HS-5 (cell line): ENCODE data around the gene PNKP.

Source experiments
- DNase-seq: peaks from one replicate; pipeline ENCODE4 v3.0.0-alpha.2; 2012; ENCODE audit warnings: low read depth

Gene PNKP

DNA sequence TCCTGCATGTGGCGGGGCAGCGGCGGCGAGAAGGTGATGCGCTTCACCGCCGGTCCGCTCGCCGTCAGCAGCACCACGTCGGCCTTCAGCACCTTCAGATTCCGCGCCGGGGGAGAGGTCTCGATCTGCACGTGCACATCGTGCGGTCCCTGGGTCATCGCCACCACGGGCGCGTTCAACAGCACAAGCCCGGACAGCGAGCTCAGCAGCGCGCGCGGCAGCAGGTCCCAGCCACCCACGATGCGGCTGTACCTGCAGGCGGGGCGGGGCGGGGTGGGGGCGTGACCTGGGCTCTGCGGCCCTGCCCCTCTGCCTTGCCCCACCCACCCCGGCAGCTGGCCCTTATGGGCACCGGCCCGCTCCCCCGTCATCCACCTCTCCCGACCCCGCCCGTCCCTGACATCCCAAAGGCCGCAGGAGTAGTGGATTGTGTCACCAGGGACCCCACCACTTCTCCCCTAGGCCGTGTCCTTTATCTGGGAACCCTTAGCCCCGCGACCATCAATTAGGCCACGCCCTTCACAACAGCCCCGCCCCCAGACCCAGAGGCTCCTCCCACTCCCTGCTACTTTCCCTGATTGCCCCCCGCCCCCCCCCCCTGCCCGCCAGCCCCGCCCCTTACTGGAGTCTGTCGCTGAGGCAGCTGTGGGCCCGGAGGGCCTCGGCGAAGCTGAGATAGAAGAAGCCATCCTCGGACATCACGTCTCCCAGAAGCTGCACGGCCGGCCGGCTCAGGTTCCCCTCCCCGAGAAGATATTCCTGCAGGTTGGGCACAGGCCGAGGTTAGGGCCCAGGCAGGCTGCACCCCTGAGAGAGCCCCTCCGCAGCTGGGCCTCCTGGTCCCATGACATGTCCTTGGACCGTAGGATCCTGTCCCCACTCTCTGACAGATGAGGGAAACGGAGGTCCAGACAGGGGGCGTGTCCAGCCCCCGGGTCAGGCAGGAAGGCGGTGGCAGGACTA is 23.3 kb upstream of the PNKP start:
- no peak for DNase-seq

DNA sequence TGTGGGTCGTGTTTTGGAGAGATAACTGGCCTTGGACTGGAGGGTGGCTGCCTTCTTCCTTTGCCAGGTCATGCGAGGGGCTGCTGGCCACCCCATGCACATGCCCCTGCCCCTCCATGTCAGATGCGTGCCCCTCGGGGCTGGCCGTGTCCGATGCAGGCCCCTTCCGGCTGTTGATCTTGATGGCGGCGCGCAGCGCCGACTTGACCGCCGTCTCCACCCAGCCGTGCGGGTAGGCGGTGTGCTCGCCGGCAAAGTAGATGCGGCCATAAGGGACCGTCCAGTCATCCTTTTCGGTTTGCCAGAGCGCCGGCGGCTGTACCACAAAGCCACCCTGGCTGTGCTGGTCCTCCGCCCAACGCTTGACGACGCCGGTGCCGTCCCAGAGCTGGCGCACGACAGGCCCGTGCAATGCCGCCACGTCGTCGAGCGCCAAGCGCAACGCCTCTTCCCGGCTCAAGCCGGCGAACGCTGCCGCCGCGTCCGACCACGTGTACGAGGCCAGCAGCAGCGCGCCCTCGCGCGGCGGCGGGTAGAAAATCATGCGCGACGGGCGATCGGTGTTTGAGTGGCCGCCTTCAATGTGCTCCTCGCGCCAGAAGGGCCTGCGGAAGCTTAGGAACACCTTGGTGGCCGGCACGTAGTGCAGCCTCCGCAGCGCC is 22.4 kb upstream of the PNKP start:
- no peak for DNase-seq

DNA sequence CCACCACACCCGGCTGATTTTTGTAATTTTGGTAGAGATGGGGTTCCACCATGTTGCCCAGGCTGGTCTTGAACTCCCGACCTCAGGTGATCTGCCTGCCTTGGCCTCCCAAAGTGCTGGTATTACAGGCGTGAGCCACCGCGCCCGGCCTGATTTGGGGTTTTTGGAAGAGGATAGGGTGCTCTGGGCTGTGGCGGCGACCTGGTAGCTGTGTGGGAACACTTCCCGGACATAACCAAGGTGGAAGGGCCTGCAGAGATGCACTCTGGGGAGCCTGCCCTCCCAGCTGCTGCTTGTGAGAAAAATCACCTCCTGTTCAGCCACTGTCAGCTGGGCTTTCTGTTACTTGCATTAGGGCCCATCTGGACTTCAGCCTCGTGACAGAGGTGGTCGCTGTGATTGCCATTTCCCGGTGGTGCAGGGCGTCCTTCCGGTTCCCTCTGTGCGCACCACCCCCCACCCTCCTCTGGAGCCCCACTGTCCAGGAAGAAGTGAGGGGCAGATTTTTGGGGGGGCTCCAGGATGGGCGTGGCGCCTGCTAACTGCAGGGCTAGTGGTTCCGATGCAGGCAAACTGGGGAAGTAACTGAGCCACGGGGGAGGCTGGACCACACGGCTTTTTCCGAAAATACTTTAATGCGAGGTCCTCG is 21.8 kb upstream of the PNKP start:
- no peak for DNase-seq

DNA sequence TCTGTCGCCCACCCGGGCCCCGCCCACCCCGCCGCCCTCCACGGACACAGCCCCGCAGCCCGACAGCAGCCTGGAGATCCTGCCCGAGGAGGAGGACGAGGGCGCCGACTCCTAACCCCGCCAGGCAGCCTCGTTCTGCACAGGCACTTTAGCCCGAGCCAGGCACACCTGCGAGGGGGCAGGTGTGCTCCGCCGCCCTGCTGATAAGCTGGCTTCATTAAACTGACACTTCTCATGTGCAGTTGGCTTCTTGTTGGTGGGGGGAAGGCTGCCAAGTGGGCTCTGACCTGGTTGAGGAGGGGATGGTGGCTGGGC is 21.1 kb upstream of the PNKP start:
- DNase-seq: no peak

DNA sequence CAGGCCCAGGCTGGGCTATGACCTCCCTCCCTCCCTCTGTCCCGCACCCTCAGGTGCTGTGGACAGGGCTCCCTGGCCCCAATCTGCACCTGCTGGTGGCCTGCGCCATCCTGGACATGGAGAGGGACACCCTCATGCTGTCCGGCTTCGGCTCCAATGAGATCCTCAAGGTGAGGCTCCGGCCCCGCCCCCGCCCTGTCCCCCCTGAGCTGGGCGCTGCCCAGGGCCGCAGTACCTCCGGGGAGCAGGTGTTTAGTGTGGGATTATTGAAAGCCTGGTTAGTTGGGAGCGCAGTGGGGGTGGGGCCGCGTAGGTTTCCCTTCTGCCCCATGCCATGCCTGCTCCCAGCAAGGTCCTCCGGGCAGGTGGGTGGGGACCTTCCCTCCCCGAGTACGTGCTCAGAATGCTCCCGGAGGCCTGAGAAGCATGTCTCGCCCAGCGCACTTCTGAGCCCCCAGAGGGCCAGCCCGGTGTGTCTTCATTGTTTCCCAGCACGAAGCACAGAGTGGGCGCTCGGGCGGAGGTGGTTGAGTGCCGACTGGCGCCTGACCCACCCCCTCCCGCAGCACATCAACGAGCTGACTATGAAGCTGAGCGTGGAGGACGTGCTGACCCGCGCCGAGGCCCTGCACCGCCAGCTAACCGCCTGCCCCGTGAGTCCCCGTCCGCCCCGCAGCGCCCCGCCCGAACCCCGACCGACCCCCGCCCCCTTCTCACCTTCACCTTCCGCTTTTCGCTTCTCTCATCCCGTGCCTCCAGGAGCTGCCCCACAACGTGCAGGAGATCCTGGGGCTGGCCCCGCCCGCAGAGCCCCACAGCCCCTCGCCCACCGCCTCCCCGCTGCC is 20.5 kb upstream of the PNKP start:
- DNase-seq: no peak

DNA sequence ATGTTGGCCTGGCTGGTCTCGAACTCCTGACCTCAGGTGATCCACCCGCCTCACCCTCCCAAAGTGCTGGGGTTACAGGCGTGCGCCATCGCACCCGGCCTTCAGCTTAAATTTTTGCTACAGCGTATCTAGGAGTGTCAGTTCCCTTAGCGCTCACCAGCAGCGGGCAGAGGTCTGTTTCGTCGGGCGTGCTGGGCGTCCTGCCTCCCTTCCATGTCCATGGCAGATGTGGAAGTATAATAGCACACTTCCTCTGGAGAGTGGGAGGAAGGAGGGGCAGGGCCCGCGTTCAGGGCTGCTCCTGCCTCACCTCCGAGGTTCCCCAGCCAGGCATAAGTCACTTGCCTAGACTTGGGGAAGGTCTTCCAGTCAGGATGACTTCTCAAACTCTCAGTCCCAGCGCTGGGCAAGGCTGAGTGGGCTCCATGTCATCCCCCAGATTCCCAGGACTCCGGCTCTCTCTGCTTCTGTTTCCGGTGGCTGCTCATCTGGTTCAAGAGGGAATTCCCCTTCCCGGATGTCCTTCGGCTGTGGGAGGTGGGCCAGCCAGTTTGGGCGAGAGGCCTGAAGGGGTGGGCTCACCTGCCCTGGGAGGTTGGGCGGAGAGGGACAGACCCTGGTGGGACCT is 19.8 kb upstream of the PNKP start:
- no peak for DNase-seq

DNA sequence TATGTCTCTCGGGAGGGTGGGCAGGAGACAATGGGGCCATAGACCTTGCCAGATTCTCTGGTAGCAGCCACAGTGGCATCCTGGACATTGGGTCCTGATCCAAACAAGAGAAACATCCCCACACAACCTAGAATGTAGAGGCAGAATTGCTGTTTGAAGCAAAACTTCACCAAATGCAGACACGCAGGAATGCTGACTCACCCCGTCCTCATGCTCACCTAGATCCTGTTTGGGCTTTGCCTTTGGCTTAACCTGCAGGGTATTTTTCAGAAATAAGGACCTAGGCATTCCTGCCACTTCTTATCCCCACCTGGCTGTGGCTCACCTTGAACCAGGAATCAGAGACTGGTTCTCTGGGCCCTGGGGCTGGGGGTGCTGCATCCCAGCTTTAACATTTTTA is 17.4 kb upstream of the PNKP start:
- DNase-seq: no peak

DNA sequence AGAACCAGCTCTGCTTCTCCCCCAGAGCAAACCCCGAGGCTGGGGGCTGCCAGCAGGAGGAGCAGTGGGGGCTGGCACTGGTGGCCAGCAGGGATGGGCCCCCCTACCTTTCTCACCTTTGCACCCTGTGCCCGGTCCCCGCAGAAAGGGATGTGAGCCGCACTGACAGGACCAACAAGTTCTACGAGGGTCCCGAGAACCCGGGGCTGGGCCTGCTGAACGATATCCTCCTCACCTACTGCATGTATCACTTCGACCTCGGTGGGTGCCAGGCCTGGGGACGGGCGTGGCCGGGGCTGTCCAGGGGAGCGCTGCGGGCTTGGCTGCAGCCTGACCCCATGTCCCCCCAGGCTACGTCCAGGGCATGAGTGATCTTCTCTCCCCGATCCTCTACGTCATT is 16.7 kb upstream of the PNKP start:
- DNase-seq: no peak

DNA sequence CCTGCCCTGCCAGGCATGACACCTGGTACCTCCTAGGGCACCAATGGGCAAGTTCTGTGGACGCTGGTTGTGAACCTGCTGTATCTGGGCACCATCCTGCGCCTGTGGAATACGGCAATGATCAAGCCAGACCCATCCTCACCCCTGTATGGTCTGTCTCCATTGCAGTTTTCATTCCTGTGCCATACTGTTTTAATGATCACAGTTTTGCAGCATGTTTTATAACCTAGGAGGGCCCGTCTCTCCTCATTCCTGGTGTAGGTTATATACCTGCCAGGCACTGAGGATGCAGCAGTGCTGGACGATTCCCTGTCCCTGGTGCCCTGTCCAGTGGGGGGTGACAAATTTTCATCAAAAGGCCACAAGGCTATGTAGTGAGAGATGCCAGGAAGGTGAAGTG is 15.7 kb upstream of the PNKP start:
- DNase-seq: no peak

DNA sequence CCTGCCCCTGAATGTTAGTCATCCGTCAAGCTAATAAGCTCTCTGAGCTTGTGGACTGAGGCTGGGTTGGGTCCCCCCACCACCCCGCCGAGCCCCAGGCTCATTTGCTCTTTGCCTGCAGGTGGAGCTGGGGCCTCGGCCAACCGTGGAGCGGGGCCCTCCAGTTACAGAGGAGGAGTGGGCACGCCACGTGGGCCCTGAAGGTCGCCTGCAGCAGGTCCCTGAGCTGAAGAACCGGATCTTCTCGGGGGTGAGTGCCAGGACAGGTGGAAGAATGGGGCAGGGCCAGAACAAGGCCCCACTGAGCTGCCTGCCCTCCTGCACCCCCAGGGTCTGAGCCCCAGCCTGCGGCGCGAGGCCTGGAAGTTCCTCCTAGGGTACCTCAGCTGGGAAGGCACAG is 15.3 kb upstream of the PNKP start:
- DNase-seq: no peak

DNA sequence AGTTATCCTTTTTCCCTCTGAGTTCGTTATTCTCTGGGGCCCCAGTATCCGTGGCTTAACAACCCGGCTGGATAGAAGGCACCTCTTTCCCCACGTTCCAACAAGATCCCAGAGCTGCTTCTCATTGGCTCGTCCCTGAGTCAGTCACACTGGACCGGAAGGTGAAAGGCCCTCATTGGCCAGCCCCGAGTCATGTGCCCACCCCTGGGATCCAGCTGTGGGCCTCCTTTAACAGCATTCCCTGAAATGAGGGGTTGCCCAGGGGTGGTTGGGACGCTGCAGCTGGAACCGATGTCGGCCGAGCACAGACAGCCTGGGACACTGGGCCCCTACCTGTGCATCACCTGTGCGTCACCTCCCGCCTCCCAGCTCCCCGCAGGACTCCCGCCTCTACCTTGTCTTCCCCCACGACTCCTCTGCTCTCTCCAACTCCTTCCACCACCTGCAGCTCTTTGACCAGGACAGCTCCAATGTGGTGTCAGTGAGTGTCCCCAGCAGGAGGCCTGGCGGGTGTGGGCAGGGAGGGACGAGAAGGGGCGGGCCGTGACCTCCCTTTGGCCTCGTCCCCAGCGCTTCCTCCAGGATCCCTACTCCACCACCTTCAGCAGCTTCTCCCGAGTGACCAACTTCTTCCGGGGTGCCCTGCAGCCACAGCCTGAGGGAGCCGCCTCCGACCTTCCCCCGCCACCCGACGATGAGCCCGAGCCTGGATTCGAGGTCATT is 14.5 kb upstream of the PNKP start:
- no peak for DNase-seq

DNA sequence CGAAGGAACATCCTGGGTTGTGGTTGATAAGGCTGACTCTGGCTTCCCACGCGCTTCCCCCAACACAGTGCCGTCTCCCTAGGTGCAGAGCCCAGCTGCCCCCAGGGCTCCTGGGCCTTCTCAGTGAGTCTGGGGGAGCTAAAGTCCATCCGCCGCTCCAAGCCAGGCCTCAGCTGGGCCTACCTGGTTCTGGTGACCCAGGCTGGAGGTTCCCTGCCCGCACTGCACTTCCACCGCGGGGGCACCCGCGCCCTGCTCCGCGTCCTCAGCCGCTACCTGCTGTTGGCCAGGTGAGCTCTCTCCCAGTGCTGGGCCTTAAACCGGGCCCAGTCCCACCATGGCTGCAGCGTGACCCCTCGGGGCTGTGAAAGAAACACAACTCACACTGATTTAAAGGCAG is 13.8 kb upstream of the PNKP start:
- DNase-seq: no peak

DNA sequence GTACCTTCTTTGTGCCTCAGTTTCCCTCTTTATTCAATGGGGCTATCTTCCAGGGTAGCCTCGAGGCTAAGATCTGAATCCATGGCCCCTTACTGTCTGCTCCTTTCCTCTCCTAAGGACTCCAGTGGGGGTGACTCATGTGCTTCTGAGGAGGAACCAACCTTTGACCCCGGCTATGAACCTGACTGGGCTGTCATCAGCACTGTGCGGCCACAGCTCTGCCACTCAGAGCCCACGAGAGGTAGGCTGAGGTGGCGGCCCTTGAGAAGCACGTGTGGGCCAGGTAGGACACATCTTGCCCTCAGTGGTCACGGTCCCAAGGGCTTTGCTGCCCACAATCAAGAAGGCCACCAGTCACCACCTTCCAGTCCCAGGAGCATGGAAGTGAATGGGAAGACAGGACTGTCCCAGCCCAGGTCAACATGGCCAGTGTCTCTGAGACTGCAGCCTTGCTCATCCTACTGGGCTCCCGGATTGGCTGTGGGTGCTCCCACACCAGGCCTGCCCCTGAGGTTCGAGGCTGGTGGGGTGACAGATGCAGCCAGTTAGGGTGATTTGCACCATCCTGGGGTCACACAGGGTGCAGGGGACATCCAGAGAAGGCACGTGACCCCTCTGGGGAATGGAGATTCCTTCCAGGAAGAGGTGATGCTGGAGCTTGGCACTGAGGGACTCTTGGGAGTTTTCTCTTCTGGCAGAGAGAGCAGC is 12.9 kb upstream of the PNKP start:
- no peak for DNase-seq

DNA sequence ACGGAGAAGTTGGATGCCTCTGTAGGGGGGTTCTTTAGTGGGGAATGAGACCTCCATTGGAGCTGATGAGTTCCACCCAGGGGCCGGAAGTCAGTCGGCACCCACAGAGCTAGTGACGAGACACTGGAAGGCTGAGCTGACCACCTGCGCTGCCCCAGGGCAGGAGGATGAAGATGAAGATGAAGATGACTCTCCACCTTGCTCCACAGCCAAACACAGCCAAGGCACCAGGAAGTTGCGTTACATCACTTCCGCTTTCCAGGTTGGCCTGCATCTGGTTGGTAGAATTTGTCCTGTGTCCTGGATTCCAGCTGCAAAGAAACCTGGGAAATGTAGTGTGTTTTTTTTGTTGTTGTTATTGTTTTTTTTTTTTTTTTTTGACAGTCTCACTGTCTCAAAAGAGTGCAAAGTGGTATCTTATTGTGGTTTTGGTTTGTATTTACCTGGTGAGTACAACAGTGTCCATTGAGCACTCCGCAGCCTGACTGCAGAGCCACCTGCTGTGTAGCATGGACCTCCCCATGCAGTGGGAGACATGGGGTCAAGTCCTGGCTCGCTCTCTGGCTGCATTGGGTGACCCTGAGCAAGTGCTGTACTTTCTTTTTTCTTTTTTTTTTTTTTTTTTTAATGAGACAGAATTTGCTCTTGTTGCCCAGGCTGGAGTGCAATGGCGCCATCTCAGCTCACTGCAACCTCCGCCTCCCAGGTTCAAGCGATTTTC is 12.0 kb upstream of the PNKP start:
- DNase-seq: no peak

DNA sequence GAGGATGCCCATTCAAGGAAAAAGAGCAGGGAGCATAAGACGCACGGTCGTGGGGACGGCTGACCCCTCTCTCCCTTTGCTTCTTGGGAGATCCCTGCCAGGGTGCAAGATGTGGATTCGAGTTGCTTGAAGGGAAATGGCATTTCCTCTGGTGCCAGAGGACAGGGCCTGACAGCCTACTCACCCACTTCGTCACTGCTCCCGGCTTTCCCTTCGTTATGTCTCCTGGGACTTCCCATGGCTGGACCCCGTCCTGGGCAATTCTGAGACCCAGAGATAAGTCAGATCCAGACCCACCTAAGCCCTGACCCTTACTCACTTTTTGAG is 11.3 kb upstream of the PNKP start:
- no peak for DNase-seq

DNA sequence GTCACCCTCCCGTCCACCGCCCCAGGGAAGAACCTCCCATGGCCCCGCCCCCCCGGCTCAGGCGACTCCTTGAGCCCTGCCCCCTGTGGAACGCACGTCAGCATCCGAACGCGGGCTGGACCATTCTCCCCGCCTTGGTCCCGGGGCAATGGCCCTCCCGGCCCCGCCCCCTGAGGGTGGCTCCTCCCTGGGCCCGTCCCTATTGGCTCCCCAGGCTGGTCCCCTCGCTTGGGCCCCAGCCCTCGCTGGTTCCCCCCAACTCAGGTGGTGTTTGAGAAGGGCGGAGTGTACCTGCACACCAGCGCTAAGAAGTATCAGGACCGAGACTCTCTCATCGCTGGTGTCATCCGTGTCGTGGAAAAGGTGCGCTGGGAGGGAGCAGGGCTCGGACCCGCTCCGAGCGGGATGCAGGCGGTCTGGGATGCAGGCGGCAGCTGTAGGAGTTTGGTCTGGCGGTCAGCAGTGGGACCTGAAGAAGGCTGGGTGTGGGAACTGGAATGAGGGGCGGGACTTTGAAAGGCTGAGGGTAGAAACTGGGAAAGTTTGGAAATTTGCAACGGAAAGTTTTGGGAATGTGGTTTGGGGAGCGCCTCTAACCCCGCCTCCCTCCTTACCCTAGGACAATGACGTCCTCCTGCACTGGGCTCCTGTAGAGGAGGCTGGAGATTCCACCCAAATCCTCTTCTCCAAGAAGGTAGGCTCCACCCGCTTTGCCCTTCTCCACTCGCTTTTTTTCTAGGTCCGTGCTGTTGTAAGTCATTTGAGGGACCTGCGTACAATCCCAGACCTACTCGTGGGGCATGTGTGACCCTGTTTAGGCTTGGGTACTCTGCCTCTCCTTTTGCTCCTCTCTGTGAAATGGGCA is 10.7 kb upstream of the PNKP start:
- DNase-seq: peak; percentile 88

DNA sequence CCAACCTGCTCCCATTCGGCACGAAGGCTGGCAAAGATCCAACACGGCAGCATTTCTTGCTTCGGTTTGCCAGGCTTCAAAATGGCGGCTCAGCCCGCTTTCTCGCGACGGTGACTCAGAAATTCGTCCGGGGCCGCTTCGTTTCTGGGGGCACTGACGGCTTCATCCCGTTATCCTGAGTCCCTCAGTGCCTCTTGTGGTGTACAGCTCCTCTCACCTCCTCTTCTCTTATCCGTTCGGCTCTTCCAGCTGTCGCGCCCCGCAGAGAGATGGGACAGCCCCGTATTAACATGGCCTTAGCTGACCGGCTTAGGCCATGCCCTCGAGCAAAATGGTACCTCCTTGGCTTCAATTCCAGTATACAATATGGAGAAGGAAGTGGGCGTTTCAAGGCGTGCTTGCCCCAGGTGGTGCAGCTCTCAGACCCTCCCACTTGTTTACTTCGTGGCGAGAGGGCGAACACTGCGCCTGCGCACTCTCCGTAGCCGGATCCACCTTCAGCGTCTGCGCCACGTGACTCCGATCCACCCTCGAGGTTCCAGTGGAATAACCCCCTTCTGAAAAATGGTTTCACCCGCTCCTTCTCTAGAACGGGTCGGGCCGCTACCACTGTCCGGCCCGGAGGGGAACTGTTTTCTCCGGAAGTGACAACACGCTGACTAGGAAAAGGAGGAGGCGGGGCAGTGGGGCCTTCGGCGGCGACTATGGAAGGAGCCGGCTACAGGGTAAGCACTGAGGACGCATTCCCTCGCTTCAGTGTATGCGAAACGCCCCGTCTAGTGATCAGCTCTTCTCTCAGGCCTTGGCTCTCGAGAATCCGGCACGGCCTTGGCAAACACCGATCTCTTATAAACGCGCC is 9.9 kb upstream of the PNKP start, which contains the start of the genes AKT1S1 and TBC1D17:
TSS of gene AKT1S1 (minus strand) at position 336 of the 859 bp plus-strand sequence. CDS start 4,060 bp downstream, outside the sequence.
TSS of gene TBC1D17 (plus strand) at position 683 of the 859 bp plus-strand sequence. CDS start at position 705, 22 bp downstream.
- peak; percentile 99 for DNase-seq
